ENCODE results near the gene VAV2. TPM values are rescaled to one million over a fixed set of nuclear protein-coding genes. Genes with fewer than 3 reads are reported as not detected.

The VAV2 gene
- polyA plus RNA-seq, 2 of the 4 experiments (the other 2 are of a cell fraction) = 9.8 to 21.4 TPM

DNA sequence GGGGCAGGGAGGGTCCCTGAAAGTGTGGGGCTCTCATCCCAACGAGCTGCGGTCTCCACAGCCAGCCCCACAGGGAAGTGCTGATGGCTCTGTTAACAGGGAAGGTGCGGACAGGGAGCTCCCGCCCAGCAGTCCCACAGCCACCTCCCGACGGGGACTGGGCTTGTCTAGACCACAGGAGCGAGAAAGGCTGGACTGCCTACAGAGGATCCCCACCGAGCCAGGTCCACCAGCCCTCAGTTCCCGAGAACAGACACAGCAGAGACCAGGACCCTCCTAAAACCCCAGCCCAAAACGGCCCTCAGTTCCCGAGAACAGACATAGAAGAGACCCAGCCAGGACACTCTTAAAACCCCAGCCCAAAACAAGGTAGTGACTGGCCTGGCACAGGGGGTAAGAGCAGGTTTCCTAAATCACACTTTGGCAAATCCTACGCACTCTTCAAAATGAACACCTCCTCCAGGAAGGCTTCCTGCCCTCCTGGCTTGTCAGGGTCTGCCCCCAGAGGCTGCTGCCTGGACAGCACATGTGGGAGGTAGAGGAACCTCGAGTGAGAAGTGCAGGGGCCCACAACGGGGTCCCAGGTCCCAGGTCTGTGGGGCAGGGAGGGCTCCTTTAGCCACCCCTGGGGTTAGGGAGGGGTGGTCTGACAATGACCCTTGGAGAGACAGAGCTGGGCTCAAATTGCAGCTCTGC, 167.9 kb downstream of the VAV2 start:
- FAIRE-seq = no peak
- H3K9me3 ChIP-seq = no peaks in the 10 kb centered on the region
- no peak overlapping the region for H3K4me3 ChIP-seq
- no peak for DNase-seq (ENCODE audit: low read depth in 1 of 2, low spot score in 1 of 2)
- no peak; a peak in 1 of 6 replicates for ATAC-seq
- WGBS (ENCODE audit: missing lambda C conversion rate) = 87% methylated on average over 7 of the region's 14 CpGs
- H3K27ac ChIP-seq = no peak overlapping the region
- ChIA-PET POLR2A (no interaction called here), CTCF (interaction anchor here (1.1 to 1.2 kb wide), 3 partner anchors 19 to 171 kb away, joined by 3 to 4 read pairs (median 3); no protein-coding TSS in a partner anchor)
- no peaks in the 10 kb centered on the region for H3K4me1 ChIP-seq
- no peak overlapping the region for H3K4me2 ChIP-seq
- TF ChIP-seq CHD2 (IDR thresholded peaks at IDR 0.05; ENCODE audit: low read length, partially characterized antibody) = no peak
- TF ChIP-seq EHMT2 (IDR thresholded peaks at IDR 0.05; ENCODE audit: low read depth) = no peak
- TF ChIP-seq ZFP36 (IDR thresholded peaks at IDR 0.05; ENCODE audit: borderline replicate concordance, partially characterized antibody) = peak; percentile 79

DNA sequence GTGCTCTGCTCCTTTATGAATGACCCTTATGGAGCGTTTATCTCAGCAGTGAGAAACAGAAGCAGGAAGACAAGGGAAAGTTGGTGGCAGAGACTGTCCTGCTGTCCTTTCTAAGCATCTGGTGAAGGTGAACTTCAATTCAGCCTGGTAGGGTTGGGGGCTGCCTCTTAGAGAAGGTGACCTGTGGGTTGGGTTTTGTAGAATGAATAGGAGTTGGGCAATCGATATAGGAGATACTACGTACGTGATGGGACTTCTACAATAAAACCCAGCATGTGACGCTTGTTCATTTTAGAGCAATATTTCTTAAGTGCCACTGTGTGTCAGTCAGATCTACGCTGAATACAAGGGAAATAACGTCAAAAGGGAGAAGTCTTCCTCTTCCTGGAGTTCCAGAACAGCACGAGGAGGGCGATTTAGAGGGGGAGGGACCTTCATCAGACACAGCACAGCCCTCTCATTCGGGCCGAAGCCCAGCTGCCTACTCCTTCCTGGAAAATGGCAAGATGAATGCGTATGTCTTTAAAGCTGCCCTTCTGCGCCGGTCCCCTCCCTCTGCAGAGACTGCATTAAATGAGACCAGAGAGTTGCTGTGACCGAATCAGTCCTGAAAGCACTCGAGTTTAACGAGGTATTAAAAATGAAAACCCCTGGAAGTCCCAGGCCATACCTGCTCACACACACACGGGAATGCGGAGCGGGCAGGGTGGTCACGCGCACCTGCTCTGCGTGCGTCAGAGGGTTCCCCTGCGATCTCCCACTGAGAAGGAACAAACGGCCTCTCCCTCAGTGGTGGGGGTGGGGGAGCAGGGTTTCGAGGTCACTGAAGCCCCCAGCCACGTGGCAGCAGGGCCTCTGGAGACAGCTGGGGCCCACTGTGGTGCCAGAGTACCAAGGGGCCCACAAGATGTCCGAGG, 168.7 kb downstream of the VAV2 start:
- no peaks in the 10 kb centered on the region for H3K9me3 ChIP-seq
- WGBS (ENCODE audit: missing lambda C conversion rate) = 91% methylated on average over 26 of the region's 29 CpGs
- TF ChIP-seq ZC3H11A (IDR thresholded peaks at IDR 0.05) (no peak), ZFP36 (IDR thresholded peaks at IDR 0.05; ENCODE audit: borderline replicate concordance, partially characterized antibody) (no peak), CHD4 (IDR thresholded peaks at IDR 0.05; ENCODE audit: borderline replicate concordance) (no peak), HEYL (CRISPR knock-in tag; IDR thresholded peaks at IDR 0.05) (no peak), RAD21 (conservative IDR thresholded peaks at IDR 0.05 in 1 of 2, IDR thresholded peaks at IDR 0.05 in 1 of 2) (no peak), RARB (CRISPR knock-in tag; IDR thresholded peaks at IDR 0.05) (no peak), ZSCAN20 (CRISPR knock-in tag; IDR thresholded peaks at IDR 0.05) (no peak), HOXB5 (CRISPR knock-in tag; IDR thresholded peaks at IDR 0.05) (no peak), FOSB (CRISPR knock-in tag; IDR thresholded peaks at IDR 0.05) (no peak), MYC (IDR thresholded peaks at IDR 0.05; ENCODE audit: borderline replicate concordance, low read length) (no peak), SREBF2 (IDR thresholded peaks at IDR 0.05) (no peak), JUN (IDR thresholded peaks at IDR 0.05) (no peak)
- TF ChIP-seq, protein P1, sequence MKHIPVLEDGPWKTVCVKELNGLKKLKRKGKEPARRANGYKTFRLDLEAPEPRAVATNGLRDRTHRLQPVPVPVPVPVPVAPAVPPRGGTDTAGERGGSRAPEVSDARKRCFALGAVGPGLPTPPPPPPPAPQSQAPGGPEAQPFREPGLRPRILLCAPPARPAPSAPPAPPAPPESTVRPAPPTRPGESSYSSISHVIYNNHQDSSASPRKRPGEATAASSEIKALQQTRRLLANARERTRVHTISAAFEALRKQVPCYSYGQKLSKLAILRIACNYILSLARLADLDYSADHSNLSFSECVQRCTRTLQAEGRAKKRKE (CRISPR knock-in tag; IDR thresholded peaks at IDR 0.05; ENCODE audit: low read depth) = no peak
- TF ChIP-seq, protein P2, sequence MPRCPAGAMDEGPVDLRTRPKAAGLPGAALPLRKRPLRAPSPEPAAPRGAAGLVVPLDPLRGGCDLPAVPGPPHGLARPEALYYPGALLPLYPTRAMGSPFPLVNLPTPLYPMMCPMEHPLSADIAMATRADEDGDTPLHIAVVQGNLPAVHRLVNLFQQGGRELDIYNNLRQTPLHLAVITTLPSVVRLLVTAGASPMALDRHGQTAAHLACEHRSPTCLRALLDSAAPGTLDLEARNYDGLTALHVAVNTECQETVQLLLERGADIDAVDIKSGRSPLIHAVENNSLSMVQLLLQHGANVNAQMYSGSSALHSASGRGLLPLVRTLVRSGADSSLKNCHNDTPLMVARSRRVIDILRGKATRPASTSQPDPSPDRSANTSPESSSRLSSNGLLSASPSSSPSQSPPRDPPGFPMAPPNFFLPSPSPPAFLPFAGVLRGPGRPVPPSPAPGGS (IDR thresholded peaks at IDR 0.05) = no peak
- TF ChIP-seq, protein P3, sequence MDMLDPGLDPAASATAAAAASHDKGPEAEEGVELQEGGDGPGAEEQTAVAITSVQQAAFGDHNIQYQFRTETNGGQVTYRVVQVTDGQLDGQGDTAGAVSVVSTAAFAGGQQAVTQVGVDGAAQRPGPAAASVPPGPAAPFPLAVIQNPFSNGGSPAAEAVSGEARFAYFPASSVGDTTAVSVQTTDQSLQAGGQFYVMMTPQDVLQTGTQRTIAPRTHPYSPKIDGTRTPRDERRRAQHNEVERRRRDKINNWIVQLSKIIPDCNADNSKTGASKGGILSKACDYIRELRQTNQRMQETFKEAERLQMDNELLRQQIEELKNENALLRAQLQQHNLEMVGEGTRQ (IDR thresholded peaks at IDR 0.05) = no peak
- TF ChIP-seq, protein P4, sequence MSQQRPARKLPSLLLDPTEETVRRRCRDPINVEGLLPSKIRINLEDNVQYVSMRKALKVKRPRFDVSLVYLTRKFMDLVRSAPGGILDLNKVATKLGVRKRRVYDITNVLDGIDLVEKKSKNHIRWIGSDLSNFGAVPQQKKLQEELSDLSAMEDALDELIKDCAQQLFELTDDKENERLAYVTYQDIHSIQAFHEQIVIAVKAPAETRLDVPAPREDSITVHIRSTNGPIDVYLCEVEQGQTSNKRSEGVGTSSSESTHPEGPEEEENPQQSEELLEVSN (IDR thresholded peaks at IDR 0.05; ENCODE audit: borderline replicate concordance, low read depth) = no peak
- no peak overlapping the region for H3K4me3 ChIP-seq
- POLR2A ChIA-PET = no interaction called here
- peaks cover 5% of the 10 kb centered on the region; the same call in 2 of the 3 replicates for H3K4me1 ChIP-seq
- H3K4me2 ChIP-seq = no peak overlapping the region
- H3K27ac ChIP-seq = no peak overlapping the region
- CTCF ChIA-PET = interaction anchor here (0.6 to 1.2 kb wide), 3 partner anchors 14 to 172 kb away, joined by 3 to 4 read pairs (median 3); no protein-coding TSS in a partner anchor
- DNase-seq (ENCODE audit: low read depth in 1 of 2, low spot score in 1 of 2) (no peak), ATAC-seq (no peak), FAIRE-seq (no peak)

Data from A549 (cell line).